H1 (cell line): ENCODE results near the gene RIMKLA. TPM values are rescaled to one million over a fixed set of nuclear protein-coding genes. Genes with fewer than 3 reads are reported as not detected.
A peak's percentile ranks its signal among the peaks of the same experiment; 100 is the strongest.

Experiments used
- CTCF ChIA-PET: fragments of 300-600 bp; sonication (Branson Sonifier 250); formaldehyde crosslinking; loops from one replicate; lab custom pipeline; 2021; ENCODE audit not compliant: partially characterized antibody; lab: Charles Lee
- POLR2A ChIA-PET: fragments of 300-600 bp; sonication (Branson Sonifier 250); formaldehyde crosslinking; loops from one replicate; lab custom pipeline; 2021; ENCODE audit warnings: inconsistent platforms; ENCODE audit not compliant: partially characterized antibody; lab: Charles Lee
- DNase-seq, 2 experiments: peaks; one replicate each; pipeline versions ENCODE4 v3.0.0 to v3.0.0-alpha.2; 2010 to 2022; ENCODE audit warnings: low spot score in 2 of 2, low read depth in 1 of 2, mixed read lengths in 1 of 2
- FAIRE-seq: peaks from 2 replicates; lab custom pipeline; 2011; peaks lifted over from hg19 to GRCh38; lab: Jason Lieb, UNC
- H2AFZ ChIP-seq: 2 replicates; pipeline ENCODE4 v1.8.1; 2012; ENCODE audit warnings: low read length, inconsistent platforms
- H2AK5ac ChIP-seq: 2 replicates; pipeline ENCODE4 v1.6.1; 2013; ENCODE audit warnings: low read depth, low read length
- H2BK120ac ChIP-seq: replicated peaks from 2 replicates; pipeline ENCODE3; 2013; ENCODE audit warnings: low read depth, low read length, inconsistent platforms
- H2BK12ac ChIP-seq: 2 replicates; pipeline ENCODE4 v1.6.1; 2013; ENCODE audit warnings: low read depth, low read length
- H2BK15ac ChIP-seq: 2 replicates; pipeline ENCODE4 v1.6.1; 2013; ENCODE audit warnings: low read length
- H2BK20ac ChIP-seq: 2 replicates; pipeline ENCODE4 v1.6.1; 2013; ENCODE audit warnings: low read length
- H2BK5ac ChIP-seq: 2 replicates; pipeline ENCODE4 v1.6.1; 2013; ENCODE audit warnings: low read depth, low read length
- H3K14ac ChIP-seq: 2 replicates; pipeline ENCODE4 v1.6.1; 2013; ENCODE audit warnings: inconsistent platforms; ENCODE audit not compliant: insufficient read length
- H3K18ac ChIP-seq: 2 replicates; pipeline ENCODE4 v1.6.1; 2013; ENCODE audit warnings: low read length; ENCODE audit errors: extremely low read depth
- H3K23ac ChIP-seq: 2 replicates; pipeline ENCODE4 v1.6.1; 2013; ENCODE audit warnings: inconsistent platforms; ENCODE audit not compliant: insufficient read length
- H3K23me2 ChIP-seq: 2 replicates; pipeline ENCODE4 v1.6.1; 2013; ENCODE audit warnings: low read depth, low read length
- H3K27ac ChIP-seq: 2 replicates; pipeline ENCODE4 v1.6.1; 2011; ENCODE audit warnings: low read depth, low read length, inconsistent platforms
- H3K27me3 ChIP-seq, 4 experiments: replicated peaks in 1 of 4; 1 replicate in 1 of 4; 2 replicates in 3 of 4; pipeline versions ENCODE4 v1.6.1 to v1.8.1; 2011 to 2013; ENCODE audit warnings: low read length in 3 of 4, mild to moderate bottlenecking in 3 of 4, inconsistent platforms in 2 of 4, mixed read lengths in 2 of 4, moderate library complexity in 1 of 4; ENCODE audit not compliant: control insufficient read depth in 3 of 4, insufficient read depth in 3 of 4; ENCODE audit errors: extremely low read depth in 1 of 4
- H3K36me3 ChIP-seq, 4 experiments: 2 replicates each; pipeline versions ENCODE4 v1.6.1 to v1.8.1; 2011 to 2013; ENCODE audit warnings: mild to moderate bottlenecking in 4 of 4, low read length in 3 of 4, moderate library complexity in 2 of 4, control low read depth in 1 of 4, inconsistent platforms in 1 of 4; ENCODE audit not compliant: insufficient read depth in 4 of 4, control insufficient read depth in 2 of 4
- H3K4ac ChIP-seq: replicated peaks from 2 replicates; pipeline ENCODE3; 2013; ENCODE audit warnings: low read length, low read depth, mixed read lengths, inconsistent platforms; ENCODE audit not compliant: insufficient read length
- H3K4me1 ChIP-seq, 4 experiments: replicated peaks in 1 of 4; 1 replicate in 1 of 4; 2 replicates in 3 of 4; pipeline versions ENCODE4 v1.6.1 to v1.8.1; 2011 to 2013; ENCODE audit warnings: low read length in 3 of 4, inconsistent platforms in 2 of 4, mixed read lengths in 1 of 4; ENCODE audit not compliant: insufficient read depth in 4 of 4, control insufficient read depth in 3 of 4
- H3K4me2 ChIP-seq, 2 experiments: 2 replicates each; pipeline versions ENCODE4 v1.6.1 to v1.8.1; 2011 to 2013; ENCODE audit warnings: low read depth in 2 of 2, low read length in 2 of 2, control low read depth in 1 of 2, inconsistent platforms in 1 of 2, mild to moderate bottlenecking in 1 of 2; ENCODE audit not compliant: insufficient read depth in 1 of 2
- H3K4me3 ChIP-seq, 4 experiments: fragments of 200-600, 300-600 bp in 1 of 4; sonication (generic), shearing (Covaris generic), sonication (Bioruptor Twin) in 1 of 4; 2 replicates each; pipeline versions ENCODE4 v1.5.1 to v1.8.1; 2011 to 2016; ENCODE audit warnings: low read length in 4 of 4, low read depth in 3 of 4, control low read depth in 2 of 4, inconsistent platforms in 2 of 4, mild to moderate bottlenecking in 2 of 4, mixed read lengths in 1 of 4, moderate library complexity in 1 of 4; ENCODE audit not compliant: insufficient read depth in 2 of 4; ENCODE audit errors: extremely low read depth in 1 of 4
- H3K56ac ChIP-seq: replicated peaks from 2 replicates; pipeline ENCODE3; 2013; ENCODE audit warnings: low read depth, mild to moderate bottlenecking, mixed read lengths, low read length, inconsistent platforms; ENCODE audit not compliant: insufficient read length
- H3K79me1 ChIP-seq: 2 replicates; pipeline ENCODE4 v1.6.1; 2013; ENCODE audit warnings: low read depth, low read length, control low read depth
- H3K79me2 ChIP-seq, 2 experiments: 2 replicates each; pipeline versions ENCODE4 v1.6.1 to v1.8.1; 2012 to 2013; ENCODE audit warnings: low read length in 2 of 2, mild to moderate bottlenecking in 2 of 2, inconsistent platforms in 1 of 2; ENCODE audit not compliant: insufficient read depth in 2 of 2, control insufficient read depth in 1 of 2
- H3K9ac ChIP-seq, 4 experiments: replicated peaks in 1 of 4; 1 replicate in 1 of 4; 2 replicates in 3 of 4; pipeline versions ENCODE4 v1.6.1 to v1.8.1; 2011 to 2013; ENCODE audit warnings: low read depth in 3 of 4, low read length in 3 of 4, control low read depth in 2 of 4, mild to moderate bottlenecking in 2 of 4, moderate library complexity in 2 of 4, inconsistent platforms in 1 of 4; ENCODE audit errors: extremely low read depth in 1 of 4
- H3K9me3 ChIP-seq, 2 experiments: 2 replicates each; pipeline versions ENCODE4 v1.6.1 to v1.8.1; 2012 to 2013; ENCODE audit warnings: mild to moderate bottlenecking in 2 of 2, moderate library complexity in 2 of 2, control low read depth in 1 of 2, inconsistent platforms in 1 of 2, low read depth in 1 of 2, low read length in 1 of 2, mixed read lengths in 1 of 2; ENCODE audit not compliant: insufficient read depth in 2 of 2
- H4K20me1 ChIP-seq, 2 experiments: replicated peaks in 1 of 2; 2 replicates each; pipeline versions ENCODE3 to v1.8.1; 2011 to 2013; ENCODE audit warnings: inconsistent platforms in 2 of 2, low read length in 2 of 2, mild to moderate bottlenecking in 1 of 2; ENCODE audit not compliant: insufficient read depth in 2 of 2, control insufficient read depth in 1 of 2
- H4K5ac ChIP-seq: 2 replicates; pipeline ENCODE4 v1.6.1; 2013; ENCODE audit warnings: low read length, low read depth, mixed read lengths, inconsistent platforms; ENCODE audit not compliant: insufficient read length
- H4K8ac ChIP-seq: 2 replicates; pipeline ENCODE4 v1.8.0; 2013; ENCODE audit warnings: mild to moderate bottlenecking, moderate library complexity, low read length, inconsistent platforms; ENCODE audit not compliant: insufficient read depth; ENCODE audit errors: extremely low read depth
- H4K91ac ChIP-seq: replicated peaks from 2 replicates; pipeline ENCODE3; 2013; ENCODE audit warnings: low read length, mixed read lengths, inconsistent platforms; ENCODE audit not compliant: insufficient read length
- ASH2L ChIP-seq: fragments of 200-600, 300-600 bp; sonication (generic); IDR thresholded peaks from one replicate; pipeline ENCODE4 v1.7.1; 2017; ENCODE audit warnings: low read length
- KDM1A ChIP-seq: fragments of 200-600, 300-600 bp; sonication (generic); IDR thresholded peaks from 2 replicates; pipeline ENCODE4 v1.7.1; 2016; ENCODE audit warnings: mild to moderate bottlenecking, low read length, borderline replicate concordance
- SIN3A ChIP-seq, 2 experiments: IDR thresholded peaks in 1 of 2; conservative IDR thresholded peaks in 1 of 2; 2 replicates each; pipeline ENCODE4 v1.6.1; 2011 to 2012; ENCODE audit warnings: low read length in 2 of 2, improper control_type of control experiment in 1 of 2, low read depth in 1 of 2, mild to moderate bottlenecking in 1 of 2
- SIRT6 ChIP-seq: IDR thresholded peaks from one replicate; pipeline ENCODE4 v1.7.1; 2012; ENCODE audit warnings: low read length, inconsistent platforms
- WGBS, 2 experiments: shearing (Covaris generic) in 1 of 2; methylation state at CpG; one replicate each; pipeline versions ENCODE4 v1.1.6 to v1.1.7; 2013 to 2015; ENCODE audit warnings: low lambda C conversion rate in 2 of 2, mixed read lengths in 2 of 2, inconsistent platforms in 1 of 2, low coverage in 1 of 2, missing lambda C conversion rate in 1 of 2; ENCODE audit not compliant: insufficient replicate concordance in 2 of 2, insufficient coverage in 1 of 2, insufficient read length in 1 of 2; ENCODE audit errors: extremely low coverage in 1 of 2, missing lambda C conversion rate in 1 of 2; 5-methylcytosine and 5-hydroxymethylcytosine counted together
- polyA plus RNA-seq, 7 experiments: library from polyadenylated mRNA; depleted of rRNA in 3 of 7; stranded (reverse) in 5 of 7; unstranded in 2 of 7; fragments of >200 nt in 5 of 7; fragments of 200-250 nt in 2 of 7; gene quantifications; 1 replicate in 5 of 7; 2 replicates in 1 of 7; 4 replicates in 1 of 7; pipeline versions ENCODE4 v1.2.1 to v1.2.3, GENCODE V29; 2011 to 2013; ENCODE audit warnings: missing spikeins in 2 of 7, mixed read lengths in 2 of 7
- total RNA-seq: library from RNA; stranded (reverse); fragmentation: NEBNext Ultra II Directional; extraction: Animal tissue kit (Norgen Biotek cat#: 25700); gene quantifications from 2 replicates; pipeline ENCODE4 v1.2.1, GENCODE V29; 2021

The RIMKLA gene
- total and polyA plus RNA-seq, 2 of the 8 experiments (the other 6 are each of a cell fraction or from before 2014, with no cell fraction given): 3.2 to 5.8 TPM

- H3K23ac ChIP-seq: no peak overlapping the region
- H4K20me1 ChIP-seq: no peaks in the 10 kb centered on the region
- H3K4me2 ChIP-seq: peak overlapping the region; percentile 55 to 78
- no peak overlapping the region for H3K56ac ChIP-seq
- no peak overlapping the region for H3K18ac ChIP-seq
- no peak overlapping the region for H3K14ac ChIP-seq
- WGBS, 2 experiments: 3% methylated on average over 22 of the region's 34 CpGs; no CpG with 5 or more reads in 1 of the 2 experiments
- H2AFZ ChIP-seq: 0 out of 2 replicates have a peak overlapping the region, but pooled peaks have one; percentile 43
- H3K4me3 ChIP-seq: peak overlapping the region; percentile 57 to 74 (median 63)
- H3K36me3 ChIP-seq: no peaks in the 10 kb centered on the region
- FAIRE-seq: no peak
- H3K9ac ChIP-seq: peak overlapping the region in 1 of 4 experiments; percentile 40; a peak in 1 of 7 replicates
- H4K8ac ChIP-seq: peak overlapping the region; percentile 22; the same call in 1 of the 2 replicates
- H3K9me3 ChIP-seq: no peaks in the 10 kb centered on the region
- no peaks in the 10 kb centered on the region for H3K79me1 ChIP-seq
- DNase-seq: peak in 1 of 2 experiments; percentile 83
- no peak overlapping the region for H2BK20ac ChIP-seq
- peaks cover 10% of the 10 kb centered on the region for H3K23me2 ChIP-seq
- H2BK15ac ChIP-seq: no peak overlapping the region
- H3K79me2 ChIP-seq: no peaks in the 10 kb centered on the region
- H3K27me3 ChIP-seq: peaks cover 2 to 14% (median 9%) of the 10 kb centered on the region in 4 experiments
- no peak overlapping the region for H2BK120ac ChIP-seq
- H2BK5ac ChIP-seq: no peak overlapping the region
- peaks cover 0 to 3% (median under 1%) of the 10 kb centered on the region in 4 experiments; a peak in 2 of 7 replicates for H3K4me1 ChIP-seq
- H4K91ac ChIP-seq: no peak overlapping the region
- H2BK12ac ChIP-seq: no peak overlapping the region
- H2AK5ac ChIP-seq: no peak overlapping the region
- H4K5ac ChIP-seq: no peak overlapping the region
- no peak overlapping the region for H3K27ac ChIP-seq
- H3K4ac ChIP-seq: no peak overlapping the region
- CTCF ChIA-PET: no interaction called here
- POLR2A ChIA-PET: interaction anchor here (1.2 kb wide), 1 partner anchor 75 kb away, joined by 4 read pairs; no protein-coding TSS in a partner anchor
- TF ChIP-seq ASH2L (peak; percentile 18), SIN3A (conservative IDR thresholded peaks at IDR 0.05 in 1 of 2, IDR thresholded peaks at IDR 0.05 in 1 of 2; ENCODE audit: low read depth in 1 of 2, low read length in 2 of 2) (peak; percentile 57 to 88; a peak in 2 of 4 replicates), KDM1A (0 out of 2 replicates have a peak, but pooled peaks have one; percentile 16), SIRT6 (no peak)
Observed at GRCh38 chr1:42379794-42380585, 602 bp upstream of the RIMKLA start.
